HG02973 (cell line): Measurements from ENCODE around the gene CLCF1.

Experiments used
- ATAC-seq: cut with Tn5 transposase; IDR thresholded peaks from one replicate; pipeline ENCODE4 v1.9.1; 2021; ENCODE audit warnings: moderate library complexity; ENCODE audit not compliant: unreplicated experiment

CLCF1 gene

DNA sequence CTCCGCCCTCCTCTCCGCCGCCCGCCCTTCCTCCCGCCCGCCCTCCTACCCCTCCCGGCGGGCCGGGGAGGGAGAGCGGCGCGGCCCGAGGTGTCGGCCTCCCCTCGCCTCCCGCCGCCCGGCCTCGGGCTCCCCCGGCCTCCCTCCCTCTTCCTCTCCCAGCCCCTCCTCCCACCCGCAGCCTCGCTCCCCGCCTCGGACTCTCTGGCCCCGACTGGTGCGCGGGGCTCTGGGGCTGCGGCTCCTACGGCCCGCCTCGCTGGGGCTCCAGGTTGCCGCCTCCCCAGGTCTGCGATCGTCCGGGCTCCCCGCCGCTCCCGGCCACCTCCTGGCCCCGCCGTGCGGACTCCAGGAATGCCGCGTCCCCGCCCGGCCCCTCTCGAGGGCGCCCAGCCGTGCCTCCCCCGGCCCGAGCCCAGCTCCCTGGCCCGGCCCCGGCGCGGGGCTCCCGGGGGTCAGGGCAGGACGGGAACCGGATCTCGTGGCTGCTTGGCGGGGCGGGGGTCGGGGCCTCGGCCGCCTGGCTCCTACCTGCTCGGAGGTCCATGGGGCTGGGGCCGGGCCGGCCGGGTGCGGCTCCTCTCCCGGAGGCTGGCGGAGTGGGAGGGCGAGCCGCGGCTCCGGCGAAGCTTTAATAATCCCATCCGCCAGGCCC is at the start of gene CLCF1:
Gene CLCF1, minus strand, starts transcription at position 606 of the 655 bp plus-strand sequence. Its CDS starts 59 bp downstream, at position 547.
- ATAC-seq, result no peak

DNA sequence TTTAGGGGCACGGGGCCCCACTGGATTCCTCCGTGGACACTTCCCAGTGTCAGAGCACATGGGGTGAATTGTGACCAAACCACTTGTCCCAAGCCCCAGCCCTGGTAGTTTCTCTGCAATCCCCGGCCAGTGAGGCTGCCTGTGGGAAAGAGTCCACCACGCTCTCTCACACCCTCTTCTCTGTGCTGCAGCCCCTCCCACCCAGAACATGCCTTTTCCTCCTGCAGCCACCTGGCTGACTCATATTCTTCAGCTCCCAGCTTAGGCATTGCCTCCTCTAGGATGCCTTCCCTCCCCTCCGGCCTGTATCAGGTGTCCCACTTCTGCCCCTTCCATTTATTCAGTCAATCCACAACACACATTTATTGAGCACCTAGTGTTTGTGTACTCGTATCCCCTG is 49.5 kb upstream of the CLCF1 start:
- no peak for ATAC-seq

DNA sequence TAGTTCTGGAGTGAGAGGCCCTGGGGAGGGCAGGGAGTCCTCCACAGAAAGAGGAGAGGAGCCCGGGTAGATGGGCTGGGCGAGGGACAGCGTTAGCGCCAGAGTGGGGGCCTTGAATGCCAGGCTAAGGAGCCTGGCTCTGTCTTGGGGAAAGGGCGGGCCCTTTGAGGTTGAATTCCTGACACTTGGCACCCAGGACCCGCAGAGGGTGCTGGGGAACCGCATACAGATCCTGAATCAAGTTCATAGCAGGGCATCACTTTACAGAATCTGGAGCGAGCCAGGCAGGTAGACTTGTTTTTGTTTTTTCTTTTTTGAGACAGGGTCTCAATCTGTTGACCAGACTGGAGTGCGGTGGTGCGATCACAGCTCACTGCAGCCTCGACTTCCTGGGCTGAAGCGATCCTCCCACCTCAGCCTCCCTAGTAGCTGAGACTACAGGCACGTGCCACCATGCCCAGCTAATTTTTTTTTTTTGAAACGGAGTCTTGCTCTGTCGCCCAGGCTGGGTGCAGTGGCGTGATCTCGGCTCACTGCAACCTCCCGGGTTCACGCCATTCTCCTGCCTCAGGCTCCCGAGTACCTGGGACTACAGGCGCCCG is 48.1 kb upstream of the CLCF1 start:
- ATAC-seq, result no peak

DNA sequence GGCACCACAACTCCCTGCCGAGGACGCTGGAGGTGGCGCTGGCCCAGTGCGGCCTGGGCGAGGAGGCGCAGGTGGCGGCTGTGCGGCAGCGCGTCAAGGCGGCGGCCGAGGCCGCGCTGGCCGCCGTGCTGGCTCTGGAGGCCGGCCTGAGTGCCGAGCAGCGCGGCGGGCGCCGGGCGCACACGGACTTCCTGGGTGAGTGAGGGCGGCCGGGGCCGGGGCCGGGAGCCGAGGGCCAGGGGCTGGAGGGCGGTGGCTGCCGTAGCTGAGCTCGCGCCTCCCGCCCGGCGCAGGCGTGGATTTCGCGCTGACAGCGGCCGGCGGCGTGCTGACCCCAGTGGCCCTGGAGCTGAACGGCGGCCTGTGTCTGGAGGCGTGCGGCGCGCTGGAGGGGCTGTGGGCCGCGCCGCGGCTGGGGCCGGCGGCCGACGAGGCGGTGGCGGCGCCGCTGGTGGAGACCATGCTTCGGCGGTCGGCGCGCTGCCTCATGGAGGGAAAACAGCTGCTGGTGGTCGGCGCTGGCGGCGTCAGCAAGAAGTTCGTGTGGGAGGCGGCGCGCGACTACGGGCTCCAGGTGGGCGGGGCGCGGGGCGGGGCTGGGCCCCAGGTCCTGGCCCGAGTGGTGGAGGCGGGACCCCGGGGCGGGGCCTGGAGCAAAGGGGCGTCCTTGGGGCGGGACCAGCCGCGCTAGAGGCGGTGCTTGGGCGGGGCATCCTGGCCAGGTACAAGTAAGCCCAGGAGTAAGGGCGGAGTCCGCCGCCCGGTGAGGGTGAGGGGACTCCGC is 47.4 kb upstream of the CLCF1 start:
- peak; percentile 64 for ATAC-seq

DNA sequence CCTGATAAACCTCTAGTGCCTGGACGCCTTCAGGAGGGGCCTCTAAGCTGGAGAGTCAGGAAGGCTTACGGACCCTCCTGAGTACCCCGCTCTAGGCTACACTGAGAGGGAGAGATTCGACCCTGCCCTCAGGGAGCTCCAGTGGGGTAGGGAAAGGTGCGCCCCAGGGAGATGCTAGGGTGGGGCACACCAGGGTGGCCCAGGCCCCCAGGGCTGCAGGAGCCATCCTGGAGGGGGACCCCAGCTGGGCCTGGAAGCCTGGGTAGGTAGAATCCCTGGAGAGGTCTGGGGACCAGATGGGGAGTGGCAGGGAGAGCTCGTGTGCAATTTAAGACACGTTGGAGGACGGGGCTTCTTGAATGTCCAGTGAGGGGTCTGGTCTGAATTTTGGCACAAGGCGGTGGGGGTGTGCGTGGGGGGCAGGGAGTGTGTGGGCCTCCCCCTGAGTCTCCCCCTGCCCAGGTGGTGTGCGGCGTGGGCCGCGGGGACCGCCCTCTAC is 46.8 kb upstream of the CLCF1 start:
- no peak for ATAC-seq

DNA sequence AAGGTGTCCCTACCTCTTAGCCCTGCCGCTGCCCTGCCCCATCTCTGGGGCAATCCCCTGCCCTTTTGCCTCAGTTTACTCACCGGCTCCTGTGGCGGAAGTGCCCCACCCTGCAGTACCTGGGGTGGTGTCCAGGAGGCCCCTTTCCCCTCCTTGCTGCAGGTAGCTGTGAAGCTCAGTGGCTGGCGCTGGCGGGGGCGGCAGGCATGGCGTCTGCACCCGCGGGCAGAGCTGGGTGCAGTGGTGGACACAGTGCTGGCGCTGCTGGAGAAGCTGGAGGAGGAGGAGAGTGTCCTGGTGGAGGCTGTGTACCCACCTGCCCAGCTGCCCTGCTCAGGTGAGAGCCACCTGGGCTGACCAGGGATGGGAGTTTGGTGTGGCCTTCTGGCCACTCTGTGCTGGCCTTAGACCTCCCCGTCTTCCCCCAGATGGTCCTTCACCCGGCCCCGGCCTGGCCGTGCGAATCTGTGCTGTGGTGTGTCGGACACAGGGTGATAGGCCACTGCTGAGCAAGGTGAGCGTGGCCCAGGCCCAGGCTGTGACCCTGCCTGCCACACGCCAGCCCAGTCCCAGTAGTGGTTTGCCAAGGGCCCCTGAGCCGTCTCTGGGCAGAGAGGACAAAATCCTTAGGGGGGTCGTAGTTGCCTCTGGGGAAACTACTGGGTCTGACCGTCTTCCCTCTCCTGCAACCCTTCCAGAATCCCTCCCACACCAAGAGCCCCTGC is 46.1 kb upstream of the CLCF1 start:
- ATAC-seq, result no peak

DNA sequence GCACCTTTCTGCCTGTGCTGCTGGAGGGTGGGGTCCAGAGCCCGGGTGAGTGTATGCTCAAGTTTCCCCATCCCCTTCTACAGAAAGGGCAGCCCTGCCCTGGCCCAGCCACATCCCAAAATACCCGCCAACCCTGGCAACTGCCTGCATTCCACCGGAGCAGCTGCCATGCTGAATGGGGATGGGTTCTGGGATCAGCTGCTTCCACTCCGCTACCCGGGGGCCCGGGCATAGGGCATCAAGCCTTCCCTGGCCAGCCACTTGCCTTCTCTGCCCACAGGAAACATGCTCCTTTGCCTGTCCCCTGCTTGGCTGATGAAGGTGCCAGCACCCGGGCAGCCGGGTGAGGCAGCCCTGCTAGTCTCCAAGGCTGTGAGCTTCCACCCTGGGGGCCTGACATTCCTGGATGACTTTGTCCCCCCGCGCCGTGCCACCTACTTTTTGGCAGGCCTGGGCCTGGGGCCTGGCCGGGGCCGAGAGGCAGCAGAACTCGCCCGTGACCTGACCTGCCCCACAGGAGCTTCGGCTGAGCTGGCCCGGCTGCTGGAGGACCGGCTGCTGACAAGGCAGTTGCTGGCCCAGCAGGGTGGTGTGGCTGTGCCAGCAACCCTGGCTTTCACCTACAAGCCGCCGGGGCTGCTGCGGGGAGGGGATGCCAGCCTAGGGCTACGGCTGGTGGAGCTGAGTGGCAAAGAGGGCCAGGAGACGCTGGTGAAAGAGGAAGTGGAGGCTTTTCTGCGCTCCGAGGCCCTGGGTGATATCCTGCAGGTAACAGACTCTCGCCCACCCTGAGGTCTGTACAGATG is 45.3 kb upstream of the CLCF1 start:
- ATAC-seq, result no peak

DNA sequence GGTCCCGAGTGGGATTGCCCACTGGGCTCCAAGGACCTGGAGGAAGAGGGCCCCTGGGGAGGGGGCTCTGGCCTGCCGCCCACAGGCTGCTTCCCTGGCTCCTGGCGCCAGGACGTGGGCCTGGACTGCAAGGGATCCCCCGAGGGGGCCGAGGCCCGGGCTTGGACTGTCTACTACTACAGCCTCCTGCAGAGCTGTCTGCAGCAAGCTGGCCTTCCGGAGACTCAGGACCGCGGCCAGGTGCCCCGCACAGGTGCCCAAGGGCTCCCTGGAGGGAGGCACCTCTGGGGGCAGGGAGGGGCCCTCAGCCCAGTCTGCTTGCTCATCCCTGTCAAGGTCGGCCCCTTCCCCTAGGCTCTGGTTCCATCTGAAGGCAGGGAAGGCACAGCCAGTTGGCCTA is 44.0 kb upstream of the CLCF1 start:
- ATAC-seq, result no peak

DNA sequence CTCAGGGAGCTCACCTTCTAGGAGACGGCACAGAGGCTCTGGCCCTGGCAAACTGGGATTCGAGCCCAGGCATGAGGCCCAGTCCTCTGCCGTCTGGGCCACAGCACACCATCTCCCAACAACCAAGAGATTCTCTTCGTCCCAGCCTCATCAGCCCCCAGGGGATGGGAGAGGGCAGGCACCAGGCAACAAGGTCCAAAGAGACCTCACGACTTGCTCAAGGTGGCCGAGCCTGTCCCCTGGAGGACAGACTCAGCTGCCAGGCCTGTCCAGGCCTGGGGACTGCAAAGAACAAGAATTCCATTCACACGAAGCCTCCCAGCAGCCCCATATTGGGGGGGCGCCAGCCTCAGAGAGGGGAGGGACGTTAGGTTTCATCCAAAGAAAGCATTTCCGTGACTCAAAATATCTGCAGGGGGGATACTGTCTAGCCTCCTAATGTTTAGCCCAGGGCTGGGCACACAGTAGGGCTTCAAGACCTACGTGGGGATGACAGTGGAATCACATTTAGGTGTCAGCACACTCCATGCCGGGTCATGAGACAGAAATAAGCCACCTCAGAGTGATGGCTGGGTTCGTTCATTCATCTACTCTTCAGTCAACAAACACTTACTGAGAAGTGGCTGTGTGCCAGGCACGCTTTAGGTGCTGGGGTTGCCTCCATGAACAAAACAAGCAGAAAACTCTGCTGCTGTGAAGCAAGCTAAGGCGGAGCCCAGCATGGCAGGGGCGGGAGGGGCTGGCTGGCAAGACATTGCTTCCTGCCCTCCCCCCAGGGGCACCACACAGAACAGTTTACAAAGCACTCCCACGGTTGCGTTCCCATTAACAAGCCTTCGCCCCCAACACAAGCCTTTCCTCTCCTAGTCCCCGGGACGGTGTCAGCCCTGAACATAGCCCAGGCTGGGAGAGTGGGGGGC is 43.3 kb upstream of the CLCF1 start:
- no peak for ATAC-seq

DNA sequence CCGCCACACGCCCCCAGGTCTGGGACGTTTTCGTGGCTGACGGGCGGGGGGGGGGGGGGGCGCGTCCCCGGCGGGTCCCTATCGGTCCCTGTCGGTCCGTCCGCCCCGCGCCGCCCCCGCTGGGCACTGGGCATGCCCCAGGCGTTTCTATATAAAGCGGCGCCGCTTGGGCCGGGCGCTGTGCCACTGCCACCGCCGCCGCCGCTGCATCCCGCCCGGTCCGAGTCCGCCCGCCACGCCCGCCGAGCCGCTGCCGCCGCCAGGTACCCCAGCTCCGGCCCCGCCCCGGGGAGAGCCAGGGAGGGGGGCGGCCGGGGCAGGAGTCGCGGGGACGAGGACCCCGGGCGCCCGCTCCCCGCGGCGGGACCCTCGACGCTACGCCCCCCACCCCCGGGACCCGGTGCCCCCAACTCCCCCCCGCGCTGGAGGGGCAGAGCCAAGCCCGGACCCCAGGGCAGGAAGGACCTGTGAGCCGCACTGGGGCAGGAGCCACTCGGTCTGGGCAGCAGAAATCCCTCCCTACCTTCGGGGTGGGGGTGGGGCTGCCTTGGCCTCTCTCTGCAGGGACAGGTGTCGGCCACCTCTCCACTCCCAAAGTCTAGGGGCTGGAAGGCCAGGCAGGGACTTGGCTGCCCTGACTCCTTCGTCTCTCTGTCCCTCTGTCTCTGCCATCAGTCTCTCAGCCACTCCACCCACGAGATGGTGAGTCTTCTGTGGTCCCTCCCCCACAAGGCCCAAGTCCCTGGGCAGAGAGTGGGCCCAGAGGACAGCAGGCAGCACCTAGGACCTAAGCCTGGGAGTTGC is 42.3 kb upstream of the CLCF1 start, which contains the start of gene CARNS1:
Gene CARNS1, plus strand, starts transcription at position 178 of the 804 bp plus-strand sequence. Its CDS starts 522 bp downstream, at position 700.
- no peak for ATAC-seq

DNA sequence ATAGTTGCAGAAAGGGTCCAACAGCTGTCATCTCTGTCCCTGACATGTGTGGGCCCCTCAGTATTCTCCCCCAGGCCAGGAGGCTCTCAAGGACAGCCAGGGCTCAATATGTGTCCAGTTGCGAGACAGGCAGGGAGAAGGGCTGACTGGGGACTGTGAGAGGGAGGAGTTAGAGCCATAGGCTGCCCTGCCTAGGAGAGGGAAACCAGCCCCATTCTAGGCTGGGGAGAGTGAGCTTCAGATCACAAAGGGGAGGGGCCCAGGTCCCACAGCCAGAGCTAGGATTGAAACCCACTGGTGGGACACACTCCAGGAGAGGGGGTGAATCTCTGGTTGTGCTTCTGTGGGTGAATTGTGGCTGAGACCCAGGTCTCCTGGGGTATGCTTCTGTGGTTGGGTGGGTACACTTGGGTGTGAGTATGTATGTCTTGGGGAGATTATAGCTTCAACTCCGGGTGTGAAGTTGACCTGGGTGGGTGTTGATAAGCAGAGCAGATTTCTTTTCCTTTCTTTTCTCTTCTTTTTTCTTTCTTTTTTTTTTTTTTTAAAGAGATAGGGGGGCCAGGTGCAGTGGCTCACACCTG is 40.0 kb upstream of the CLCF1 start:
- ATAC-seq, result no peak

DNA sequence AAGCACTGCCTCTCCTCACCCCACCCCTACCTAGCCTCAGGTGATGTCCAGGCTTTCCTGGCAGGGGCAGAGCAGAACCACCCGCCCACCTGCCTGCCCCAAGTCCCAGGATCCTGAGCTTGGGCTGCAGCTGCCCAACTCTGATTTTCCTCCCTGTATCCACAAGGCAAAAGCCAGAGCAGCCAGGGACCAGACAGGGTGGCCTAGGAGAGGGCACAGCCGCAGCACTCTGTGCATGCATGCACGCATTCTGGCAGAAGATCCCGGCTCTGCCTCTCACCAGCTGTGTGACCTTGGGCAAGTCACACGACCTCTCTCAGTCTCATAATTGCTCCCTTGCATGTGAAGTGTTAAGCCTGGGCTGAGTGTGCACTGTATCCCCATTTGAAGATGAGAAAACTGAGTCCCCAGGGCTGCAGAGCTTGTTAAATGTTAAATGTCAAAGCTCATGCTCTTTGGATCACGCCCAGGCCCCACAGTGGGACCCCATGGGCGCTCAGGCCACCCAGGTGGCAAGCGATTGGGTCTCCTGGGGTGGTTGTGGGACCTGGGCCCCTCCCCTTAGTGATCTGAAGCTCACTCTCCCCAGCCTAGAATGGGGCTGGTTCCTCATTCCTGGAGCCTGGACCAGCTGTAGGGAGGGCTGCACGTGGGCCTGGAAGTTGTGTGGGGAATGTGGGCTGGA is 39.2 kb upstream of the CLCF1 start:
- no peak for ATAC-seq

DNA sequence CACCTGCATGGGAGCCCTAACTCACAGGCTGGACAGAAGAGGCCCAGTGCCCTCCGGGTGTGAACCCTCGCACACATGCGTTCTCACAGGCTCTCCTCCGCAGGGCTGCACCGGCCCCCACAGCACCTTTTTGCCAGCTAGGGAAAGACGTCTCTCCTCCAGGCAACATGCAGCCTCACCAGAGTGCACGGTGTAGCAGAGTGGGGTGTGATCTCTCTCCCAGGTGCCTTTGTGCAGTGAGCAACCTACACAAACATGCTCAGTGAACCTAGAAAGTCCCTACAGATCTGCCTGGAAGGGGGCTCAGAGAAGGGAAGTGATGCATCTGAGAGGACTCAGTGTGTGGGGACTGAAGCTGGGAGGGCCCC is 38.4 kb upstream of the CLCF1 start:
- ATAC-seq, result no peak

DNA sequence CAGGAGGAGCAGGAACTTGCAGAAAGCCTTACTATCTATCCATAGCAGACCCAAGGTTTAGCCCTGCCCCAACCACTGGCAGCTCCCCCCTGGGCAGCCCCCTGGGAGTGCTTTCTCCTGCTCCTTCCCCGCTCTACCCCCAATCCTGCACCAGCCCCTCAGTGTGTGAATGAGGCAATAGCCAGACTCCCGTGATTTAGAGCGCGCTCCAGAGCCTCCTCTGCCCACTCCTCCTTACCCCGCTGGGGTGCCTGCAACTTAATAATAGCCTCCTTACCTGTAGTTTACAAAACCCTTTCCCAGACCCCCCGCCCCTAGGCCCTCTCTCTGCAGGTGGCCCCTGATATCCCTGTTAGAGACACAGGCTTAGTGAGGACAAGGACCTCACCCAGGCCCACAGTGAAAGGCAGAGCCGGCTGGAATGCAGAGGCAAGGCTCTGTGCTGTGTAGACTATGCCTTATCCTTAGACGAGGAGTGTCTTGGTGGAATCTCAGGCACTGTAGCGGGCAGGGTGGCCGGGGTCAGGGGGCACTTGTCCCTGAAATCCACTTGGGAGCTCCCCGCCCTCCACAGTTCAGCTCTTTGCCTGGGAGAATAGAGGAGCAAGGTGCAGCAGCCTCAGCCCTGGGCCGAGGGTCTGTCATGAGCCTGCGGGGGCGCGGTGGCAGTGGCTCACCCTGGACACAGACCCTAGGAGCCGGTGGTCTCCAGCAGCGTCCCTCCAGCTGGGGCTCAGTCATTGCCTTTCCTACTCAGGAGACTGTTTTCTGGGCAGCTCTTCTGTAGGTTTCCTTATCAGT is 37.8 kb upstream of the CLCF1 start:
- ATAC-seq, result no peak

DNA sequence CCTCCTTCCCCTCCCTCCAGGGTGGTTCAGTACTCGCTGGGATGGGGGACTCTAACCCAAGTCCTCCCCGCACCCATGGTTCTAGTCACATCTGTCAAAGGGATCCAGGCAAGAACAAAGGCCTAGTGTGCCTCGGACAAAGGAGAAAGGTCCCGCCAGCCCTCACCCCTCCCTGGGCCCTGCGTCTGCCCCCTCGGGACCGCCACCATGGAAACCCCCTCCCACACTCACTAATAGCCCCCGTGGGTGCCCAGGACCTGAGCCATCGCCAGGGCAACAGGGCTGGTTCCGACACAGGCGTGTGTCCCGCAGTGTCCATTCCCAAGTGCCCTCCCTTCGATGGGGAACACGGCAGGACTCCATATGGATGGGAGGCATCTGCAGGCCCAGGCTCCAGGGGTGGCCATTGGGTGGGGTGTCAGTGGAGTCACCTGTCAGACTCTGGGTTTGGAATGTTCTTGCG is 37.0 kb upstream of the CLCF1 start:
- ATAC-seq, result no peak

DNA sequence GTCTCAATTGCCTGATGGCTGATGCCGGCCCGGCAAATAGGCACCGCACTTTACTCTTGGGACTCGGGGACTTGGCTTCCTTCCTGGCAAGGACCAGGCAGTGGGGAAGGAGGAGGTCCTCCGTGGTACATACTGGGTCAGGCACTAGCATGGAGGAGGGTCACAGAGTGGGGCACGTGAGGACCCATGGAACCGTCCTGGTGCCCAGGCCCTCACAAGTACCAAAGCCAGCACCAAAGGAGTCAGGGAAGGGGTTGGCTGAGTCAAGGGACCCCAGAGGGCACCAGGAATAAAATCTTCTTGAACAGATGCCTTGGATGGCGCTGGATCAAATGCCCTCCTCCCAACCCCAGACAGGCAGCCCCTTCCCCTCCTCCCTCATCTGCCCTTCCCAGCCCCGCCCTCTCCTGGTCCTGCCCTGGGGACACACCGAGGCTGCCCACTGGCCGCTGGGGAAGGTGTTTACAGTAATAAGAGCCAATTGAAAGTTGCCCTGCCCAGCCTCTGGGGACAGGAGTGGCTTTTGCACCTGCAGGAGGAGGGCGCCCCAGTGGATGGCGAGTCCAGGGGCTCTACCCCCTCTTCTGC is 36.5 kb upstream of the CLCF1 start:
- ATAC-seq, result no peak
